ENCODE measurements around the gene CCNYL1.

Gene CCNYL1

GRCh38 chr2:207767461-207768167 is 56.2 kb downstream of the CCNYL1 start:
- no peak for DNase-seq

GRCh38 chr2:207768168-207768865 is 56.9 kb downstream of the CCNYL1 start:
- DNase-seq = no peak

GRCh38 chr2:207768866-207769596 is 57.6 kb downstream of the CCNYL1 start:
- no peak for DNase-seq

GRCh38 chr2:207770602-207771404 is 59.4 kb downstream of the CCNYL1 start:
- no peak for DNase-seq

- DNase-seq = no peak
Observed at GRCh38 chr2:207771421-207771820, 60.0 kb downstream of the CCNYL1 start.

- peak in 3 of 4 experiments; percentile 5 to 12 (median 5) for DNase-seq
Observed at GRCh38 chr2:207772081-207772843, 60.8 kb downstream of the CCNYL1 start.

- DNase-seq = no peak
Observed at GRCh38 chr2:207772844-207773205, 61.4 kb downstream of the CCNYL1 start.

- DNase-seq = no peak
Observed at GRCh38 chr2:207775473-207775872, 64.0 kb downstream of the CCNYL1 start.

GRCh38 chr2:207777124-207777523 is 65.7 kb downstream of the CCNYL1 start:
- no peak for DNase-seq

GRCh38 chr2:207778298-207778882 is 67.0 kb downstream of the CCNYL1 start:
- DNase-seq = no peak

- no peak for DNase-seq
Observed at GRCh38 chr2:207779523-207779922, 68.1 kb downstream of the CCNYL1 start.

- no peak for DNase-seq
Observed at GRCh38 chr2:207782238-207783030, 71.0 kb downstream of the CCNYL1 start.

GRCh38 chr2:207783514-207783913 is 72.1 kb downstream of the CCNYL1 start:
- no peak for DNase-seq

GRCh38 chr2:207784898-207785297 is 73.5 kb downstream of the CCNYL1 start:
- DNase-seq = no peak

- no peak for DNase-seq
Observed at GRCh38 chr2:207787017-207787416, 75.6 kb downstream of the CCNYL1 start.

- DNase-seq = no peak
Observed at GRCh38 chr2:207787800-207788199, 76.4 kb downstream of the CCNYL1 start.

- DNase-seq = no peak
Observed at GRCh38 chr2:207790898-207791297, 79.5 kb downstream of the CCNYL1 start.

- no peak for DNase-seq
Observed at GRCh38 chr2:207791579-207792243, 80.3 kb downstream of the CCNYL1 start.

- no peak for DNase-seq
Observed at GRCh38 chr2:207792244-207792785, 80.9 kb downstream of the CCNYL1 start.

All from activated CD4-positive, CD25-positive, alpha-beta regulatory T cell (primary cell).